Activated naive CD4-positive, alpha-beta T cell treated with anti-CD3 and anti-CD28 coated beads for 36 hours (primary cell): Measurements from ENCODE around the gene MRPS30. TPM values are rescaled to one million over a fixed set of nuclear protein-coding genes. Genes with fewer than 3 reads are reported as not detected.
"Not testable (repeated sequence)": the region's sequence is repeated elsewhere in the genome, so short reads cannot be mapped to it uniquely, and the experiment has no call there.

Source experiments
- CTCF ChIA-PET: fragments of 350-600 bp; sonication (Branson Sonifier 250); formaldehyde crosslinking; loops from one replicate; lab custom pipeline; 2021; ENCODE audit warnings: antibody characterized with exemption; lab: Charles Lee
- DNase-seq: peaks from one replicate; pipeline ENCODE4 v3.0.0-alpha.2; 2020
- H3K27ac Mint-ChIP-seq: one replicate; pipeline ENCODE4 v1.8.0; 2021; ENCODE audit warnings: mild to moderate bottlenecking, mixed read lengths
- H3K27me3 Mint-ChIP-seq: one replicate; pipeline ENCODE4 v1.8.0; 2021; ENCODE audit warnings: low read depth, mixed read lengths
- H3K36me3 Mint-ChIP-seq: one replicate; pipeline ENCODE4 v1.8.0; 2021; ENCODE audit warnings: low read depth, mixed read lengths
- H3K4me1 Mint-ChIP-seq: one replicate; pipeline ENCODE4 v1.8.0; 2021; ENCODE audit warnings: low read depth, mixed read lengths
- H3K4me3 Mint-ChIP-seq: one replicate; pipeline ENCODE4 v1.8.0; 2021; ENCODE audit warnings: mild to moderate bottlenecking, moderate library complexity, mixed read lengths
- H3K9me3 Mint-ChIP-seq: one replicate; pipeline ENCODE4 v1.8.0; 2021; ENCODE audit warnings: mixed read lengths
- intact Hi-C: fragments of 100-400 bp; cut with micrococcal nuclease; formaldehyde crosslinking; loops from one replicate; pipeline ENCODE4 v1.15.1; 2023
- total RNA-seq, 2 experiments: library from RNA; stranded (reverse); gene quantifications; one replicate each; pipeline ENCODE4 v1.2.3, GENCODE V29; 2021

MRPS30 gene
- total RNA-seq, result 10 to 100 TPM; 46.1 to 49.3 TPM

GRCh38 chr5:44808435-44809214 is at the start of gene MRPS30:
TSS of gene MRPS30 (plus strand) at chr5:44808947. CDS start at chr5:44808963, 16 bp downstream.
- H3K27me3 Mint-ChIP-seq, result peaks cover 1% of the 10 kb centered on the region
- peak within 1 kb of the TSS; percentile 95 for H3K27ac Mint-ChIP-seq

GRCh38 chr5:44769200-44769876 is 39.4 kb upstream of the MRPS30 start:
- Mint-ChIP-seq H3K4me3 (no peak overlapping the region), H3K27me3 (peaks cover 11% of the 10 kb centered on the region), H3K36me3 (no peaks in the 10 kb centered on the region), H3K9me3 (no peaks in the 10 kb centered on the region), H3K27ac (no peak overlapping the region), H3K4me1 (no peaks in the 10 kb centered on the region)
- CTCF ChIA-PET, result no interaction called here
- no peak for DNase-seq
- intact Hi-C loops, result no loop called here

More at GRCh38 chr5:44808435-44809214, at the start of gene MRPS30:
- peaks cover 17% of the 10 kb centered on the region for H3K36me3 Mint-ChIP-seq
- H3K4me1 Mint-ChIP-seq, result peaks cover 16% of the 10 kb centered on the region
- CTCF ChIA-PET, result no interaction called here
- intact Hi-C loops, result loop anchor here (1.0 to 10.0 kb wide), 8 partner anchors 67 to 1684 kb away; partner anchors contain the start of genes HMGCS1, NNT, PAIP1 and TMEM267
- peak within 1 kb of the TSS; percentile 96 for H3K4me3 Mint-ChIP-seq
- peak; percentile 96 for DNase-seq
- no peaks in the 10 kb centered on the region for H3K9me3 Mint-ChIP-seq

- DNase-seq, result no peak
- H3K27me3 Mint-ChIP-seq, result peaks cover 11% of the 10 kb centered on the region
- H3K27ac Mint-ChIP-seq, result no peak overlapping the region
- no peaks in the 10 kb centered on the region for H3K4me1 Mint-ChIP-seq
- no peaks in the 10 kb centered on the region for H3K9me3 Mint-ChIP-seq
- H3K4me3 Mint-ChIP-seq, result no peak overlapping the region
- CTCF ChIA-PET, result no interaction called here
- intact Hi-C loops, result loop anchor here (5.0 to 10.0 kb wide), 2 partner anchors 1138 to 1215 kb away; partner anchors contain the start of gene PAIP1
- H3K36me3 Mint-ChIP-seq, result no peaks in the 10 kb centered on the region
Measured at GRCh38 chr5:44769877-44770209, 38.9 kb upstream of the MRPS30 start.

- CTCF ChIA-PET, result no interaction called here
- H3K36me3 Mint-ChIP-seq, result no peaks in the 10 kb centered on the region
Measured at GRCh38 chr5:44770780-44771717, 37.7 kb upstream of the MRPS30 start.

GRCh38 chr5:44772397-44772796 is 36.4 kb upstream of the MRPS30 start:
- H3K9me3 Mint-ChIP-seq, H3K27ac Mint-ChIP-seq, H3K4me1 Mint-ChIP-seq, DNase-seq, H3K4me3 Mint-ChIP-seq, H3K36me3 Mint-ChIP-seq: not testable (repeated sequence)
- CTCF ChIA-PET, result interaction anchor here (0.9 kb wide), 1 partner anchor 15 kb away, joined by 3 read pairs; no protein-coding TSS in a partner anchor
- H3K27me3 Mint-ChIP-seq, result peaks cover 11% of the 10 kb centered on the region
- intact Hi-C loops, result loop anchor here (5.0 to 10.0 kb wide), 2 partner anchors 1140 to 1218 kb away; partner anchors contain the start of gene PAIP1

More at GRCh38 chr5:44770780-44771717, 37.7 kb upstream of the MRPS30 start:
- Mint-ChIP-seq H3K27ac (no peak overlapping the region), H3K4me3 (no peak overlapping the region), H3K27me3 (peaks cover 11% of the 10 kb centered on the region), H3K9me3 (no peaks in the 10 kb centered on the region), H3K4me1 (no peaks in the 10 kb centered on the region)
- no peak for DNase-seq
- intact Hi-C loops, result loop anchor here (5.0 to 10.0 kb wide), 2 partner anchors 1139 to 1216 kb away; partner anchors contain the start of gene PAIP1

GRCh38 chr5:44774279-44774880 is 34.4 kb upstream of the MRPS30 start:
- no peaks in the 10 kb centered on the region for H3K9me3 Mint-ChIP-seq
- no peaks in the 10 kb centered on the region for H3K36me3 Mint-ChIP-seq
- peaks cover 9% of the 10 kb centered on the region for H3K27me3 Mint-ChIP-seq
- no peak overlapping the region for H3K4me3 Mint-ChIP-seq
- H3K27ac Mint-ChIP-seq, result no peak overlapping the region
- intact Hi-C loops, result loop anchor here (1.0 to 10.0 kb wide), 4 partner anchors 237 to 1220 kb away; partner anchors contain the start of gene PAIP1
- no peaks in the 10 kb centered on the region for H3K4me1 Mint-ChIP-seq
- CTCF ChIA-PET, result interaction anchor here (0.7 to 1.5 kb wide), 4 partner anchors 10 to 1143 kb away, joined by 3 to 5 read pairs (median 4); no protein-coding TSS in a partner anchor
- DNase-seq, result no peak

GRCh38 chr5:44779167-44779566 is 29.6 kb upstream of the MRPS30 start:
- H3K4me3 Mint-ChIP-seq, result no peak overlapping the region

GRCh38 chr5:44783634-44784315 is 25.0 kb upstream of the MRPS30 start:
- Mint-ChIP-seq H3K4me3 (no peak overlapping the region), H3K4me1 (no peaks in the 10 kb centered on the region), H3K27ac (no peak overlapping the region), H3K27me3 (peaks cover 2% of the 10 kb centered on the region), H3K36me3 (peaks cover 2% of the 10 kb centered on the region), H3K9me3 (peaks cover 11% of the 10 kb centered on the region)
- CTCF ChIA-PET, result no interaction called here
- intact Hi-C loops, result no loop called here
- no peak for DNase-seq

More at GRCh38 chr5:44779167-44779566, 29.6 kb upstream of the MRPS30 start:
- Mint-ChIP-seq H3K36me3 (no peaks in the 10 kb centered on the region), H3K9me3 (no peaks in the 10 kb centered on the region), H3K4me1 (no peaks in the 10 kb centered on the region), H3K27ac (no peak overlapping the region), H3K27me3 (no peaks in the 10 kb centered on the region)
- CTCF ChIA-PET, result no interaction called here
- DNase-seq, result no peak
- intact Hi-C loops, result loop anchor here (10.0 kb wide), 1 partner anchor 1224 kb away; the partner anchor contains the start of gene PAIP1

GRCh38 chr5:44787731-44788130 is 21.0 kb upstream of the MRPS30 start:
- Mint-ChIP-seq H3K9me3 (peaks cover 19% of the 10 kb centered on the region), H3K27ac (no peak overlapping the region), H3K27me3 (peaks cover 6% of the 10 kb centered on the region), H3K4me1 (no peaks in the 10 kb centered on the region), H3K4me3 (no peak overlapping the region), H3K36me3 (peaks cover 7% of the 10 kb centered on the region)
- intact Hi-C loops, result no loop called here
- no peak for DNase-seq
- CTCF ChIA-PET, result no interaction called here

- CTCF ChIA-PET, result interaction anchor here (1.0 kb wide), 1 partner anchor 16 kb away, joined by 3 read pairs; no protein-coding TSS in a partner anchor
- H3K27ac Mint-ChIP-seq, H3K4me1 Mint-ChIP-seq, intact Hi-C loops, H3K27me3 Mint-ChIP-seq, H3K4me3 Mint-ChIP-seq, DNase-seq: not testable (repeated sequence)
- Mint-ChIP-seq H3K36me3 (peaks cover 11% of the 10 kb centered on the region), H3K9me3 (peaks cover 30% of the 10 kb centered on the region)
Measured at GRCh38 chr5:44789372-44789995, 19.3 kb upstream of the MRPS30 start.
